Inflammatory macrophage treated with lipopolysaccharide for 1 hour (primary cell): ENCODE data around the gene CMPK1.
A peak's percentile ranks its signal among the peaks of the same experiment; 100 is the strongest.

Experiments
- DNase-seq, 2 donors: peaks; one replicate each; pipeline ENCODE4 v3.0.0-alpha.2; 2020 to 2022

The CMPK1 gene

GRCh38 chr1:47396671-47397196 is 63.1 kb downstream of the CMPK1 start:
- DNase-seq: no peak

- no peak for DNase-seq
Measured at GRCh38 chr1:47399138-47399845, 65.7 kb downstream of the CMPK1 start.

- DNase-seq: no peak
Measured at GRCh38 chr1:47399846-47400155, 66.2 kb downstream of the CMPK1 start.

- DNase-seq: no peak
Measured at GRCh38 chr1:47401761-47402160, 68.2 kb downstream of the CMPK1 start.

- DNase-seq: no peak
Measured at GRCh38 chr1:47402591-47402990, 69.0 kb downstream of the CMPK1 start.

GRCh38 chr1:47403321-47403910 is 69.8 kb downstream of the CMPK1 start:
- DNase-seq: no peak

- DNase-seq: peak; percentile 20 to 28
Measured at GRCh38 chr1:47405697-47406096, 72.1 kb downstream of the CMPK1 start.

- no peak for DNase-seq
Measured at GRCh38 chr1:47406966-47407365, 73.4 kb downstream of the CMPK1 start.

- no peak for DNase-seq
Measured at GRCh38 chr1:47407481-47407880, 73.9 kb downstream of the CMPK1 start.

- DNase-seq: no peak
Measured at GRCh38 chr1:47409311-47410067, 75.9 kb downstream of the CMPK1 start.

- no peak for DNase-seq
Measured at GRCh38 chr1:47410068-47410455, 76.5 kb downstream of the CMPK1 start.

GRCh38 chr1:47411436-47411835 is 77.8 kb downstream of the CMPK1 start:
- peak; percentile 31 to 39 for DNase-seq

- no peak for DNase-seq
Measured at GRCh38 chr1:47412437-47412836, 78.8 kb downstream of the CMPK1 start.

- DNase-seq: no peak
Measured at GRCh38 chr1:47415728-47416318, 82.2 kb downstream of the CMPK1 start, which contains the start of gene FOXE3. FOXE3 (plus strand) TSS chr1:47416285; CDS start chr1:47416316, 31 bp downstream.

GRCh38 chr1:47416319-47417169 is 83.0 kb downstream of the CMPK1 start:
- no peak for DNase-seq

- DNase-seq: no peak
Measured at GRCh38 chr1:47417170-47418044, 83.8 kb downstream of the CMPK1 start.

- DNase-seq: no peak
Measured at GRCh38 chr1:47418122-47418521, 84.5 kb downstream of the CMPK1 start.

- DNase-seq: no peak
Measured at GRCh38 chr1:47418681-47419325, 85.2 kb downstream of the CMPK1 start.

- DNase-seq: no peak
Measured at GRCh38 chr1:47420547-47420946, 87.0 kb downstream of the CMPK1 start.

GRCh38 chr1:47423872-47424271 is 90.3 kb downstream of the CMPK1 start:
- DNase-seq: no peak
